ENCODE results near the gene MON2. TPM values are rescaled to one million over a fixed set of nuclear protein-coding genes. Genes with fewer than 3 reads are reported as not detected.

MON2 gene
- total and polyA plus RNA-seq, 10 of the 15 experiments (the other 5 are each of a cell fraction or from before 2014, with no cell fraction given): 5.4 to 34.3 (median 23.4) TPM

DNA sequence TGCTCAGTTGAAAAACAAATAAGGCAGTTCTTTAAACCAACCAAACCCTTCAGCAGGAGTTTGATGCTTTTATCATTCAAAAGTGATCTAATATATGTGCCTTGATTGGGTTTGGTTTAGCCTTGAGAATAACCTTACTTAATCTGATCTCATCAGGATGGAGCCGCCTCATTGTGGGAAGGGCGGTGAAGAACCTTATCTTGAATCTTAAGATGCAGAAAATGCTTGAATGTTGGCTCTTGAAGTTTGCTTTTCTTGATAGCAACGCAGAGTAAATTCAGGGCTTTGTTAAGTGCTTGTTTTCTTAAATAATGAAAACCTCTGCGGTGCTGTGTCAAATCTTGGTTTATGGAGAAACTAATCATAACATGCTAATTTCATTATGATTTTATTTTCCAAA is 138.2 kb downstream of the MON2 start:
- H3K4me3 ChIP-seq: peak overlapping the region; percentile 77
- no peak overlapping the region for H2AFZ ChIP-seq (ENCODE audit: control insufficient read depth, low read depth, low read length)
- peak overlapping the region; percentile 99 for H3K9ac ChIP-seq (ENCODE audit: control insufficient read depth, insufficient read depth, low read length)
- ChIA-PET SMC1A (ENCODE audit: uncharacterized antibody, unreplicated experiment) (interaction anchor here (1.0 to 3.0 kb wide), 12 partner anchors 10 to 208 kb away, joined by 3 to 20 read pairs (median 6); no protein-coding TSS in a partner anchor), RAD21 (ENCODE audit: unreplicated experiment) (interaction anchor here (0.9 to 2.3 kb wide), 10 partner anchors 11 to 194 kb away, joined by 3 to 17 read pairs (median 7); no protein-coding TSS in a partner anchor), CTCF (interaction anchor here (0.9 to 6.0 kb wide), 6 partner anchors 11 to 192 kb away, joined by 3 to 72 read pairs (median 12); no protein-coding TSS in a partner anchor), POLR2A (no interaction called here)
- in situ Hi-C loops (cut with MboI) (no loop called here), intact Hi-C loops (cut with micrococcal nuclease; ENCODE audit: unreplicated experiment) (loop anchor here (5.0 to 10.0 kb wide), 2 partner anchors 127 to 700 kb away; no protein-coding TSS in a partner anchor)
- WGBS (ENCODE audit: insufficient coverage, insufficient replicate concordance, low lambda C conversion rate, missing lambda C conversion rate): 44% methylated on average over 4 of the region's 4 CpGs
- ATAC-seq (no peak), FAIRE-seq (no peak), DNase-seq (ENCODE audit: low read depth, low spot score) (no peak)
- H3K9me3 ChIP-seq (replicated peaks; ENCODE audit: control insufficient read depth, insufficient read depth, low read length): no peaks in the 10 kb centered on the region
- peak overlapping the region; percentile 83 for H3K4me2 ChIP-seq (ENCODE audit: control insufficient read depth, insufficient read depth)
- H4K20me1 ChIP-seq (ENCODE audit: control insufficient read depth, insufficient read depth): no peaks in the 10 kb centered on the region
- no peaks in the 10 kb centered on the region for H3K27me3 ChIP-seq (replicated peaks in 1 of 2; ENCODE audit: control insufficient read depth in 2 of 2, insufficient read depth in 2 of 2, low read length in 1 of 2)
- H3K36me3 ChIP-seq (ENCODE audit: control insufficient read depth in 2 of 2, insufficient read depth in 2 of 2, low read length in 1 of 2): no peaks in the 10 kb centered on the region; a peak in 1 of 4 replicates
- H3K79me2 ChIP-seq (ENCODE audit: control insufficient read depth, insufficient read depth, low read length): peaks cover 36% of the 10 kb centered on the region
- BruUV-seq (replicated peaks): no TSS peak
- TF ChIP-seq CREM (IDR thresholded peaks at IDR 0.05; ENCODE audit: low read depth) (no peak), MEF2A (IDR thresholded peaks at IDR 0.05; ENCODE audit: insufficient read depth, low read depth, low read length) (no peak), NFYA (IDR thresholded peaks at IDR 0.05; ENCODE audit: borderline replicate concordance, low read depth, low read length) (no peak)
- peaks cover 17% of the 10 kb centered on the region; the same call in 1 of the 2 replicates for H3K4me1 ChIP-seq (ENCODE audit: control insufficient read depth, insufficient read depth, low read length)
- H3K27ac ChIP-seq (ENCODE audit: control insufficient read depth, insufficient read depth): peak overlapping the region; percentile 99

- peak overlapping the region; percentile 83 for H3K4me2 ChIP-seq (ENCODE audit: control insufficient read depth, insufficient read depth)
- ChIA-PET POLR2A (interaction anchor here (0.6 to 1.5 kb wide), 6 partner anchors 14 to 188 kb away, joined by 3 to 8 read pairs (median 4); no protein-coding TSS in a partner anchor), CTCF (interaction anchor here (0.6 to 6.0 kb wide), 17 partner anchors 10 to 191 kb away, joined by 3 to 72 read pairs (median 4); no protein-coding TSS in a partner anchor)
- TF ChIP-seq MTA2 (IDR thresholded peaks at IDR 0.05; ENCODE audit: low read depth) (no peak), CEBPZ (IDR thresholded peaks at IDR 0.05; ENCODE audit: low read depth, low read length) (no peak), ZNF24 (IDR thresholded peaks at IDR 0.05) (no peak), USF2 (IDR thresholded peaks at IDR 0.05; ENCODE audit: borderline replicate concordance, low read depth, low read length) (no peak), E2F4 (IDR thresholded peaks at IDR 0.05; ENCODE audit: low read depth, low read length) (no peak), NFYB (IDR thresholded peaks at IDR 0.05; ENCODE audit: insufficient read depth, low read depth, low read length) (no peak), CREM (IDR thresholded peaks at IDR 0.05; ENCODE audit: low read depth) (no peak), YBX1 (IDR thresholded peaks at IDR 0.05) (no peak)
Measured at GRCh38 chr12:62605981-62606380, 139.4 kb downstream of the MON2 start.

More at GRCh38 chr12:62605981-62606380, 139.4 kb downstream of the MON2 start:
- ChIA-PET SMC1A (ENCODE audit: uncharacterized antibody, unreplicated experiment) (interaction anchor here (0.6 to 3.0 kb wide), 29 partner anchors 9 to 207 kb away, joined by 3 to 20 read pairs (median 4); no protein-coding TSS in a partner anchor), RAD21 (ENCODE audit: unreplicated experiment) (interaction anchor here (0.8 to 2.3 kb wide), 17 partner anchors 9 to 338 kb away, joined by 3 to 17 read pairs (median 4); no protein-coding TSS in a partner anchor)
- no TSS peak for BruUV-seq (replicated peaks)
- Histone ChIP-seq H3K4me3 (peak overlapping the region; percentile 14; the same call in 1 of the 2 replicates), H3K36me3 (ENCODE audit: control insufficient read depth in 2 of 2, insufficient read depth in 2 of 2, low read length in 1 of 2) (no peaks in the 10 kb centered on the region; a peak in 1 of 4 replicates), H2AFZ (ENCODE audit: control insufficient read depth, low read depth, low read length) (no peak overlapping the region), H3K79me2 (ENCODE audit: control insufficient read depth, insufficient read depth, low read length) (peaks cover 36% of the 10 kb centered on the region), H3K27ac (ENCODE audit: control insufficient read depth, insufficient read depth) (no peak overlapping the region), H3K4me1 (ENCODE audit: control insufficient read depth, insufficient read depth, low read length) (peaks cover 8% of the 10 kb centered on the region; the same call in 1 of the 2 replicates), H3K9ac (ENCODE audit: control insufficient read depth, insufficient read depth, low read length) (no peak overlapping the region), H3K27me3 (replicated peaks in 1 of 2; ENCODE audit: control insufficient read depth in 2 of 2, insufficient read depth in 2 of 2, low read length in 1 of 2) (no peaks in the 10 kb centered on the region), H4K20me1 (ENCODE audit: control insufficient read depth, insufficient read depth) (no peaks in the 10 kb centered on the region), H3K9me3 (replicated peaks; ENCODE audit: control insufficient read depth, insufficient read depth, low read length) (no peaks in the 10 kb centered on the region)
- 96% methylated on average over 2 of the region's 2 CpGs for WGBS (ENCODE audit: insufficient coverage, insufficient replicate concordance, low lambda C conversion rate, missing lambda C conversion rate)
- in situ Hi-C loops (cut with MboI) (no loop called here), intact Hi-C loops (cut with micrococcal nuclease; ENCODE audit: unreplicated experiment) (loop anchor here (10.0 kb wide), 1 partner anchor 699 kb away; no protein-coding TSS in a partner anchor)
- FAIRE-seq: no peak
- no peak for DNase-seq (ENCODE audit: low read depth, low spot score)
- ATAC-seq: no peak
